Thymus (tissue), 11 donors: ENCODE results near the gene GNAO1. TPM values are rescaled to one million over a fixed set of nuclear protein-coding genes. Genes with fewer than 3 reads are reported as not detected.

ENCODE experiments used
- DNase-seq, 9 donors: peaks; one replicate each; pipeline ENCODE4 v3.0.0-alpha.2; 2013; ENCODE audit warnings: low spot score in 9 of 9, low read depth in 6 of 9, missing footprints in 1 of 9
- H3K27ac ChIP-seq, 2 donors: one replicate each; pipeline ENCODE4 v1.5.1; 2013; ENCODE audit warnings: control low read depth in 1 of 2, low read depth in 1 of 2, low read length in 1 of 2, mild to moderate bottlenecking in 1 of 2, moderate library complexity in 1 of 2
- H3K27me3 ChIP-seq, 2 donors: one replicate each; pipeline ENCODE4 v1.5.1; 2013; ENCODE audit warnings: low read length in 1 of 2; ENCODE audit not compliant: control insufficient read depth in 2 of 2, insufficient read depth in 1 of 2
- H3K36me3 ChIP-seq, 2 donors: one replicate each; pipeline ENCODE4 v1.5.1; 2013; ENCODE audit warnings: low read length in 1 of 2, mild to moderate bottlenecking in 1 of 2, moderate library complexity in 1 of 2; ENCODE audit not compliant: control insufficient read depth in 2 of 2, insufficient read depth in 2 of 2
- H3K4me1 ChIP-seq, 2 donors: one replicate each; pipeline ENCODE4 v1.5.1; 2013; ENCODE audit warnings: low read length in 2 of 2; ENCODE audit not compliant: control insufficient read depth in 2 of 2, insufficient read depth in 2 of 2
- H3K4me3 ChIP-seq, 2 donors: one replicate each; pipeline ENCODE4 v1.5.1; 2013; ENCODE audit warnings: low read length in 2 of 2, control low read depth in 1 of 2, mild to moderate bottlenecking in 1 of 2
- H3K9me3 ChIP-seq, 2 donors: one replicate each; pipeline ENCODE4 v1.5.1; 2013; ENCODE audit warnings: low read length in 1 of 2, mild to moderate bottlenecking in 1 of 2; ENCODE audit not compliant: control insufficient read depth in 2 of 2, insufficient read depth in 1 of 2
- WGBS: extraction: QIAGEN DNeasy Blood & Tissue Kit; methylation state at CpG from one replicate; pipeline ENCODE4 v1.1.7; 2013; 5-methylcytosine and 5-hydroxymethylcytosine counted together
- polyA plus RNA-seq: library from polyadenylated mRNA; stranded (reverse); fragments of 200-250 nt; gene quantifications from one replicate; pipeline ENCODE4 v1.2.3, GENCODE V29; 2013
- total RNA-seq: library from RNA; stranded (reverse); fragments of 120-200 nt; gene quantifications from one replicate; pipeline ENCODE4 v1.2.4, GENCODE V29; 2013
- donor health status: healthy.

GNAO1 gene
- total and polyA plus RNA-seq, 2 donors: 0.24 to 2.2 TPM

DNA sequence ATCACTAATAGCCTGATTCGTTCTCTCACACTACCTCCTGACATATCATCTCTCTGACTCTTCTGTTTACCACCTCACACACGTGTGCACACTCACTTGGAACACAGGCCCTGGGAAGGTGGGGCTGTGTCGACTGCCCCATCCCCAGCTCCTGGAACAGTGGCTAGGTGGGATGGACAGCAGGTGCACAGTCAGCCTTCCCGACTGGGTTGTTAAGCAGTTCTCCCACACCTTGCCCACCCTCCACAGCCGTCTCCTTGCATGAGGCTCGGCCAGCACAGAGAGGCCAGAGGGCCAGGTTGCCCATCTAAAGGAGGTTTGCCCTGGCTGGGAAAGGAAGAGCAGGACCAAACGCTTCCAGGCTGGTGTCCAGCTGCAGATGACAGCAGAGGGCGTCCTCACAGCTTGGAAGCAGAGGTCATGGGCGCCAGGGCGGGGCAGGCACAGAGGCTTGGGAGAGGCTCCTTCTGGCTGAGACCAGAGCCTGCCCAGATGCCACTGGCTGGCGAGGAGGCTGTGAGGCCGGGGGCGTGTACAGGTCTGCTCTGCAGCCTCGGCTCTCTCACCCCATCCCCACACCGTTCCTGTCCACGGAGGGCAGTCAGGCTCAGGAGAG, 141.3 kb downstream of the GNAO1 start:
- DNase-seq: no peak
- 92% methylated on average over 16 of the region's 16 CpGs for WGBS

DNA sequence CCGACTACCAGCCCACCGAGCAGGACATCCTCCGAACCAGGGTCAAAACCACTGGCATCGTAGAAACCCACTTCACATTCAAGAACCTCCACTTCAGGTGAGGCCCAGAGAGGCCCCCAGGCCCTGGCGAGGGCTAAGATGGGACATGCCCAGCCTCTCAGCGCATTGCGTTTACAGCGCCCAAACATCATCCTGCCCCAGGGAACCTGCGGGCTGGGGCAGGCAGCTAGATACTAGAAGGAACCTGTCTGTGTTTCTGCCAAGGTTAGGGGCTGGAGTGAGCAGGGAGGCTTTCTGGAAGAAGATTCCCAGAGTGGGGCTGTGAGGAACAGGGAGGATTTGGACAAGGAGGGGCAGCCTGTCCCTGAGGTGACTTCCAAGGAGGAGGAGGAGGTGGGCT, 143.5 kb downstream of the GNAO1 start:
- no peaks in the 10 kb centered on the region for H3K4me1 ChIP-seq
- no peaks in the 10 kb centered on the region for H3K36me3 ChIP-seq
- no peak overlapping the region for H3K4me3 ChIP-seq
- no peak overlapping the region for H3K27ac ChIP-seq
- no peaks in the 10 kb centered on the region for H3K27me3 ChIP-seq
- WGBS: 99% methylated on average over 9 of the region's 9 CpGs
- no peaks in the 10 kb centered on the region for H3K9me3 ChIP-seq
- no peak for DNase-seq

More for the DNA sequence above, 141.3 kb downstream of the GNAO1 start:
- Histone ChIP-seq H3K4me3 (no peak overlapping the region), H3K27ac (no peak overlapping the region), H3K27me3 (no peaks in the 10 kb centered on the region), H3K9me3 (no peaks in the 10 kb centered on the region), H3K4me1 (no peaks in the 10 kb centered on the region), H3K36me3 (no peaks in the 10 kb centered on the region)

GRCh38 chr16:56336071-56336688, 144.9 kb downstream of the GNAO1 start:
- Histone ChIP-seq H3K4me1 (no peaks in the 10 kb centered on the region), H3K36me3 (no peaks in the 10 kb centered on the region), H3K27me3 (no peaks in the 10 kb centered on the region), H3K9me3 (no peaks in the 10 kb centered on the region), H3K27ac (no peak overlapping the region), H3K4me3 (no peak overlapping the region)
- DNase-seq: no peak
- 93% methylated on average over 8 of the region's 8 CpGs for WGBS

DNA sequence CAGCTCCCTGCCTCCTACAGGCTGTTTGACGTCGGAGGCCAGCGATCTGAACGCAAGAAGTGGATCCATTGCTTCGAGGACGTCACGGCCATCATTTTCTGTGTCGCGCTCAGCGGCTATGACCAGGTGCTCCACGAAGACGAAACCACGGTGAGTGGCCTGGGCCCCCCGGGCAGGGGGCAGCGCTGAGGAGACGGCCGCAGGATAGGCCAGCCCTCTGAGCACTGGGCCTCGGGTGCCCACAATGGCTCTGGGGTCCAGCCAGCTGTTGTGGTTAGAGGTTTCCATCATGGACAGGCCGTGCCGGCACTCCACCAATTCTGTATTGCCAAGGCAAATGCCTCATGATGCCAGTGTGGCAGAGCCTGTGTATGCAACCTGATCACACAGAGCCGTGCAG, 145.4 kb downstream of the GNAO1 start:
- no peak for DNase-seq

DNA sequence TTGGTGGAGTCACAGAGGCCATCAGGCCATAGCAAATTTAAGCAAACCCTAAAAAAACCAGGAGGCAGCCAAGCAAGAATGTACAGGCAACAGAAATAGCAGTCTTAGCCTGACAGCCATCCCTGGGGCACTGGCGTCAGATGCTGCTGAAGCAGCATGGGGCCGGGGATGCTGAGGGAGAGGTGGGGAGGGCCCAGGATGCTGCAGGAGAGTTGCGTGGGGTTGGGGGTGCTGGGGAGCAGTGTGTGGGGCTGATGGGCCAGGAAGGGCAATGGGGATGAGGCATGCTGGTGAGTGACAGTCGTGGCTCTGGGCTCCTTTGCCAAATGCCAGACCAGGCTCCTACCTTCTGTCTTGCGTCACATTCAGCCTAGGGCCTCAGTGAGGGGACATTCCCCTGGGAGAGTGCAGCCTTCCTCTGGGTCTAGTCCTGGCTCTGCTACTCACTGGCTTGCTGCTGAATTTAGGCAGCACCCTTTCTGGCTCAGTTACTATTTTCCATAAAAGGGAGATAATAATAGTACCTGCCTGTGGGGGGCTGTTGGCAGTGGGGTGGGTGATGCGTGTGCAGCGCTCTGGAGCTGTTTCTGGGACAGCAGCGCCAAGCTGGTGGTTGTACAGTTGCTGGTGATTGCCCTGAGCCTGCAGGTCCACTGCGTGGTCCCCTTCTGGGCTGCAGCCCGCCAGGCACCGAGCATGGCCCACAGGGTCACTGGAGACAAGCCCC, 146.0 kb downstream of the GNAO1 start:
- no peak overlapping the region for H3K27ac ChIP-seq
- no peak overlapping the region for H3K4me3 ChIP-seq
- H3K27me3 ChIP-seq: no peaks in the 10 kb centered on the region
- H3K36me3 ChIP-seq: no peaks in the 10 kb centered on the region
- no peak for DNase-seq
- WGBS: 96% methylated on average over 11 of the region's 11 CpGs
- no peaks in the 10 kb centered on the region for H3K4me1 ChIP-seq
- H3K9me3 ChIP-seq: no peaks in the 10 kb centered on the region

More for the DNA sequence above, 145.4 kb downstream of the GNAO1 start:
- Histone ChIP-seq H3K9me3 (no peaks in the 10 kb centered on the region), H3K27ac (no peak overlapping the region), H3K4me3 (no peak overlapping the region), H3K4me1 (no peaks in the 10 kb centered on the region), H3K36me3 (no peaks in the 10 kb centered on the region), H3K27me3 (no peaks in the 10 kb centered on the region)
- WGBS: 95% methylated on average over 21 of the region's 21 CpGs

DNA sequence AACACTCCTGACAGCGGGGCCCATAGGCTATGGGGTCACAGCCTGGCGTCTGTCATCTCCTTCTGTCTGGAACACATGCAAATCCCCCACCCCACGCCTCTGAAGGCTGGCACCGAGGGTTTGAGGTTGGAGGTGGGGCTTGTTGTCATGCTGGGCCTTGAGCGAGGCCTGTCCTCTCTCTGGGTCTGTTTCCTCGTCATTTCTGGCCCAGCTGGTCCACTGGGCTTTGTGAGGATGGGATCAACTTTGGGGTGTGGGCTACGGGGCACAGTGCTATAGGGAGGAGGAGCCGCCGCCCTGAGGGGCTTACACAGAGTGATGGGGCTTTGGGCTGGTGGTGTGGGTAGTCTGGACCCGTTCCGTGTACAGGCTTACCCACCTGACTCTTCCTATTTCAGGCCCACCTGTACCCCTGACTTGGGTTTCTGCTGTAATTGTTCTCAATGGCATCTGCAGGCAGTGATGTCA, 146.6 kb downstream of the GNAO1 start:
- Histone ChIP-seq H3K36me3 (no peaks in the 10 kb centered on the region), H3K9me3 (no peaks in the 10 kb centered on the region), H3K27ac (no peak overlapping the region), H3K4me1 (no peaks in the 10 kb centered on the region), H3K4me3 (no peak overlapping the region), H3K27me3 (no peaks in the 10 kb centered on the region)
- 97% methylated on average over 11 of the region's 11 CpGs for WGBS
- no peak for DNase-seq

DNA sequence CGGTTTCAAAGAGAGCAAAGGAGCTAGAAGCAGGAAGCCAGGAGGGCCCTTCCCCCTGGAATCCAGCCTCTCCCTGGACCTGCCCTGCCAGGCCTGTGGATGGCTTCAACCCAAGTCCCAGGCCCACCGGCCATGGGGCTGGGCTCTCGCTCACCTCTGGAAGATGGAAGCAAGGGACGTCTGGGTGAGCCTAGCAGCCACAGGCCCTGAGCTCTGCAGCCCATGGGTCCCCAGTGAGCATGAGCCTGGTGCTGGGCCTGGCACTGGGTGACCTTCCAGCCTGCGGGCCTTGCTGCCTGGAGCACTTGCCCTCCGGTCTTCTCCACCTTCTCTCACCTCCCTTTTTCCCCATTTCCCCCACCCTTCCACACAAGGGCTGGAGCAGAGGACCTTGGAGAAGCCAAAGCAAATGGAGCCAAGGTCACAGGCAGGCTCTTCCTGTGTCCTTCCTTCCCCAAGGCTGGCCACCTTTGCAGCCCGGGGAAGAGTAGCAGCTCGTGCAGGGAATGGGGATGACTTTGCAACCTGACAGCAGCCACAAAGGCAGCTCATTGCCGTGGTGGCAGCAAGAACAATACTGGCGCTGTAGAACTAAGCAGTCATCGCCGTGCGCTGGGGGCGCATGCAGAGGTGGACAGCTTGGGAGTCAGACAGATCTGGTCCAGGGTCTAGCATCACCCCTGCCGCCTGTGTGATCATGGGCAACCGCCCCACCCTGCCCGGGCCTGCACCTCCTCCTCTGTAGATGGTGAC, 147.5 kb downstream of the GNAO1 start:
- Histone ChIP-seq H3K4me1 (no peaks in the 10 kb centered on the region), H3K36me3 (no peaks in the 10 kb centered on the region), H3K4me3 (no peak overlapping the region), H3K27ac (no peak overlapping the region), H3K27me3 (no peaks in the 10 kb centered on the region), H3K9me3 (no peaks in the 10 kb centered on the region)
- DNase-seq: no peak
- 91% methylated on average over 17 of the region's 17 CpGs for WGBS

- no peaks in the 10 kb centered on the region for H3K36me3 ChIP-seq
- H3K4me1 ChIP-seq: no peaks in the 10 kb centered on the region
- no peaks in the 10 kb centered on the region for H3K27me3 ChIP-seq
- WGBS: 96% methylated on average over 17 of the region's 17 CpGs
- H3K27ac ChIP-seq: no peak overlapping the region
- no peaks in the 10 kb centered on the region for H3K9me3 ChIP-seq
- no peak for DNase-seq
- no peak overlapping the region for H3K4me3 ChIP-seq
Observed at GRCh38 chr16:56339431-56340195, 148.3 kb downstream of the GNAO1 start.
